H9 (cell line): ENCODE results near the gene DAB2IP. TPM values are rescaled to one million over a fixed set of nuclear protein-coding genes. Genes with fewer than 3 reads are reported as not detected.

Experiments used
- DNase-seq: peaks from one replicate; pipeline ENCODE4 v3.0.0-alpha.2; 2017
- H2AFZ ChIP-seq: one replicate; pipeline ENCODE4 v1.6.1; 2013; ENCODE audit warnings: mild to moderate bottlenecking, low read length, control low read depth, moderate library complexity
- H2AK5ac ChIP-seq: 2 replicates; pipeline ENCODE4 v1.6.1; 2013; ENCODE audit warnings: low read length, control low read depth, mixed read lengths; ENCODE audit not compliant: insufficient read length
- H2BK120ac ChIP-seq: one replicate; pipeline ENCODE4 v1.6.1; 2013; ENCODE audit warnings: low read depth, mild to moderate bottlenecking, low read length, control low read depth, inconsistent platforms; ENCODE audit not compliant: poor library complexity, severe bottlenecking
- H2BK12ac ChIP-seq: 2 replicates; pipeline ENCODE4 v1.6.1; 2013; ENCODE audit warnings: low read length, control low read depth, mixed read lengths, low read depth; ENCODE audit not compliant: insufficient read length
- H2BK15ac ChIP-seq: 2 replicates; pipeline ENCODE4 v1.6.1; 2013; ENCODE audit warnings: low read depth, low read length, control low read depth
- H2BK20ac ChIP-seq: one replicate; pipeline ENCODE4 v1.6.1; 2013; ENCODE audit warnings: low read depth, mild to moderate bottlenecking, low read length, control low read depth, inconsistent platforms; ENCODE audit not compliant: poor library complexity, severe bottlenecking
- H2BK5ac ChIP-seq: 2 replicates; pipeline ENCODE4 v1.6.1; 2013; ENCODE audit warnings: low read length, control low read depth, mixed read lengths; ENCODE audit not compliant: insufficient read length
- H3K14ac ChIP-seq: 2 replicates; pipeline ENCODE4 v1.6.1; 2013; ENCODE audit warnings: low read length, control low read depth; ENCODE audit not compliant: insufficient read depth
- H3K18ac ChIP-seq: 2 replicates; pipeline ENCODE4 v1.6.1; 2013; ENCODE audit warnings: low read depth, mild to moderate bottlenecking, mixed read lengths, low read length, control low read depth; ENCODE audit not compliant: insufficient read length
- H3K23ac ChIP-seq: 2 replicates; pipeline ENCODE4 v1.6.1; 2013; ENCODE audit warnings: low read length, control low read depth, mixed read lengths, low read depth; ENCODE audit not compliant: insufficient read length
- H3K23me2 ChIP-seq: 2 replicates; pipeline ENCODE4 v1.6.1; 2013; ENCODE audit warnings: low read depth, mild to moderate bottlenecking, mixed read lengths, low read length, control low read depth; ENCODE audit not compliant: insufficient read length, poor library complexity, severe bottlenecking
- H3K27ac ChIP-seq: 2 replicates; pipeline ENCODE4 v1.5.1; 2013; ENCODE audit warnings: low read length, control low read depth, mixed read lengths, low read depth; ENCODE audit not compliant: insufficient read length
- H3K27me3 ChIP-seq: 2 replicates; pipeline ENCODE4 v1.6.1; 2013; ENCODE audit warnings: low read length, control low read depth, inconsistent platforms; ENCODE audit not compliant: insufficient read depth
- H3K4ac ChIP-seq: 2 replicates; pipeline ENCODE4 v1.6.1; 2013; ENCODE audit warnings: low read depth, mild to moderate bottlenecking, control low read depth, inconsistent platforms, low read length, moderate library complexity
- H3K4me1 ChIP-seq: 2 replicates; pipeline ENCODE4 v1.6.1; 2013; ENCODE audit warnings: low read length, control low read depth, inconsistent platforms; ENCODE audit not compliant: insufficient read depth
- H3K4me2 ChIP-seq: 2 replicates; pipeline ENCODE4 v1.6.1; 2013; ENCODE audit warnings: low read length, control low read depth, mixed read lengths; ENCODE audit not compliant: insufficient read length, insufficient read depth
- H3K56ac ChIP-seq: 2 replicates; pipeline ENCODE4 v1.6.1; 2013; ENCODE audit warnings: low read depth, mild to moderate bottlenecking, mixed read lengths, low read length, control low read depth; ENCODE audit not compliant: insufficient read length
- H3K79me1 ChIP-seq: 2 replicates; pipeline ENCODE4 v1.6.1; 2013; ENCODE audit warnings: low read depth, mild to moderate bottlenecking, moderate library complexity, low read length, control low read depth, inconsistent platforms; ENCODE audit not compliant: insufficient read depth, poor library complexity, severe bottlenecking
- H3K79me2 ChIP-seq: 2 replicates; pipeline ENCODE4 v1.6.1; 2013; ENCODE audit warnings: low read length, control low read depth, inconsistent platforms; ENCODE audit not compliant: insufficient read depth
- H3K9ac ChIP-seq: 2 replicates; pipeline ENCODE4 v1.6.1; 2013; ENCODE audit warnings: low read length, control low read depth, mixed read lengths; ENCODE audit not compliant: insufficient read length; ENCODE audit errors: extremely low read depth
- H3K9me3 ChIP-seq: one replicate; pipeline ENCODE4 v1.6.1; 2013; ENCODE audit warnings: low read depth, low read length, inconsistent platforms; ENCODE audit not compliant: control insufficient read depth
- H3T11ph ChIP-seq: one replicate; pipeline ENCODE4 v1.6.1; 2013; ENCODE audit warnings: mild to moderate bottlenecking, low read length, control low read depth, inconsistent platforms
- H4K20me1 ChIP-seq: one replicate; pipeline ENCODE4 v1.6.1; 2013; ENCODE audit not compliant: control insufficient read depth, insufficient read length, insufficient read depth
- H4K5ac ChIP-seq: 2 replicates; pipeline ENCODE4 v1.6.1; 2013; ENCODE audit warnings: low read depth, mild to moderate bottlenecking, mixed read lengths, low read length, control low read depth; ENCODE audit not compliant: insufficient read length
- H4K8ac ChIP-seq: replicated peaks from 2 replicates; pipeline ENCODE4 v1.6.1; 2013; ENCODE audit warnings: low read length, control low read depth, mixed read lengths, low read depth; ENCODE audit not compliant: insufficient read length
- H4K91ac ChIP-seq: 2 replicates; pipeline ENCODE4 v1.6.1; 2013; ENCODE audit warnings: low read depth, mild to moderate bottlenecking, moderate library complexity, mixed read lengths, low read length, control low read depth; ENCODE audit not compliant: insufficient read length
- H3K27ac Mint-ChIP-seq, 3 experiments: 2 replicates in 2 of 3; 3 replicates in 1 of 3; pipeline ENCODE4 v1.8.0; 2020 to 2021; ENCODE audit warnings: mixed read lengths in 3 of 3, mild to moderate bottlenecking in 1 of 3, moderate library complexity in 1 of 3
- H3K27me3 Mint-ChIP-seq: 2 replicates; pipeline ENCODE4 v1.8.0; 2021; ENCODE audit warnings: low read depth, mild to moderate bottlenecking, moderate library complexity, mixed read lengths
- H3K36me3 Mint-ChIP-seq, 3 experiments: 2 replicates in 2 of 3; 3 replicates in 1 of 3; pipeline ENCODE4 v1.8.0; 2020 to 2021; ENCODE audit warnings: low read depth in 3 of 3, mixed read lengths in 3 of 3; ENCODE audit not compliant: insufficient read depth in 1 of 3
- H3K4me1 Mint-ChIP-seq, 2 experiments: 2 replicates each; pipeline ENCODE4 v1.8.0; 2020; ENCODE audit warnings: mixed read lengths in 2 of 2
- H3K4me3 Mint-ChIP-seq, 2 experiments: 2 replicates in 1 of 2; 3 replicates in 1 of 2; pipeline ENCODE4 v1.8.0; 2020 to 2021; ENCODE audit warnings: mild to moderate bottlenecking in 2 of 2, mixed read lengths in 2 of 2, moderate library complexity in 1 of 2
- H3K9me3 Mint-ChIP-seq, 2 experiments: 2 replicates in 1 of 2; 3 replicates in 1 of 2; pipeline ENCODE4 v1.8.0; 2020; ENCODE audit warnings: mild to moderate bottlenecking in 2 of 2, mixed read lengths in 2 of 2, moderate library complexity in 1 of 2
- WGBS: extraction: QIAGEN DNeasy Blood & Tissue Kit; methylation state at CpG from one replicate; pipeline ENCODE4 v1.1.7; 2013; ENCODE audit warnings: missing lambda C conversion rate, low lambda C conversion rate, mixed read lengths; ENCODE audit not compliant: insufficient read length; ENCODE audit errors: extremely low coverage; 5-methylcytosine and 5-hydroxymethylcytosine counted together
- total RNA-seq: library from RNA; stranded (reverse); gene quantifications from 2 replicates; pipeline ENCODE4 v1.2.1, GENCODE V29; 2021
- TF ChIP-seq, protein P1 (sequence below): fragments of 200-600 bp; sonication (generic); conservative IDR thresholded peaks from 3 replicates; pipeline ENCODE4 v1.8.0; 2021; ENCODE audit warnings: antibody characterized with exemption, mild to moderate bottlenecking

The DAB2IP gene
- total RNA-seq, 1 experiment from 2014 or later: 22.6 TPM

DNA sequence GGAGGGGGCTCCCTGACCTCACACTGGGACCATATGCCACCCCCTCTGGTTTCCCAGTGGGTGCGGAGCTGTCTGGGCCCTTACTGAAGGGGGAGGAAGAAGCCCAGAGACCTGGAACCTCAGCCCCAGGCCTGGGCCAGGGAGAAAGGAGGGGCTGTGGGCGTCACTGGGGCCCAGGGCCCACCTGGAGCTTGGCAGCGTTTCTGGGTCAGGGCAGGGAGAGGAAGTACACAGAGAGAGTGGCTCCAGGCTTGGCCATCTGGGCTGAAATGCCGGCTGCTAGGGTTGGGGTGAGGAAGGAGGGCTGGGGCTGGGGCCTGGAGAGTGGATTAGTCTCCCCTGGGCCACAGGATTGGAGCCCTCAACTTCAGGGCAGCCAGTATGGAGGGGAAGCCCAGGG is 6.4 kb upstream of the DAB2IP start:
- no peak overlapping the region for H3K4ac ChIP-seq
- H3K27ac Mint-ChIP-seq: peak overlapping the region in 1 of 3 experiments; percentile 76; a peak in 3 of 7 replicates

More for the DNA sequence above, 6.4 kb upstream of the DAB2IP start:
- H3K4me2 ChIP-seq: no peak overlapping the region
- no peak overlapping the region for H4K91ac ChIP-seq
- no peaks in the 10 kb centered on the region for H3K79me2 ChIP-seq
- H3K9me3 ChIP-seq: no peaks in the 10 kb centered on the region
- H2AK5ac ChIP-seq: no peak overlapping the region
- H4K8ac ChIP-seq: no peak overlapping the region
- no peak overlapping the region for H3K23ac ChIP-seq
- H3K14ac ChIP-seq: no peak overlapping the region
- H2AFZ ChIP-seq: no peak overlapping the region
- H2BK20ac ChIP-seq: no peak overlapping the region
- no peak for DNase-seq
- no peak overlapping the region for H2BK15ac ChIP-seq
- WGBS: no CpG with 5 or more reads among the region's 4 CpGs
- no peaks in the 10 kb centered on the region for H3K27me3 ChIP-seq
- no peaks in the 10 kb centered on the region for H4K20me1 ChIP-seq
- H2BK12ac ChIP-seq: no peak overlapping the region
- no peak overlapping the region for H3K27ac ChIP-seq
- no peak overlapping the region for H2BK120ac ChIP-seq
- Mint-ChIP-seq H3K27me3 (peaks cover 4% of the 10 kb centered on the region), H3K36me3 (no peaks in the 10 kb centered on the region; a peak in 1 of 7 replicates), H3K4me1 (peaks cover 37 to 49% of the 10 kb centered on the region in 2 experiments), H3K4me3 (no peak overlapping the region), H3K9me3 (no peaks in the 10 kb centered on the region; a peak in 1 of 5 replicates)
- H3K4me1 ChIP-seq: peaks cover 3% of the 10 kb centered on the region; the same call in 1 of the 2 replicates
- no peak overlapping the region for H2BK5ac ChIP-seq
- no peak overlapping the region for H3T11ph ChIP-seq
- H4K5ac ChIP-seq: no peak overlapping the region
- TF ChIP-seq, protein P1, sequence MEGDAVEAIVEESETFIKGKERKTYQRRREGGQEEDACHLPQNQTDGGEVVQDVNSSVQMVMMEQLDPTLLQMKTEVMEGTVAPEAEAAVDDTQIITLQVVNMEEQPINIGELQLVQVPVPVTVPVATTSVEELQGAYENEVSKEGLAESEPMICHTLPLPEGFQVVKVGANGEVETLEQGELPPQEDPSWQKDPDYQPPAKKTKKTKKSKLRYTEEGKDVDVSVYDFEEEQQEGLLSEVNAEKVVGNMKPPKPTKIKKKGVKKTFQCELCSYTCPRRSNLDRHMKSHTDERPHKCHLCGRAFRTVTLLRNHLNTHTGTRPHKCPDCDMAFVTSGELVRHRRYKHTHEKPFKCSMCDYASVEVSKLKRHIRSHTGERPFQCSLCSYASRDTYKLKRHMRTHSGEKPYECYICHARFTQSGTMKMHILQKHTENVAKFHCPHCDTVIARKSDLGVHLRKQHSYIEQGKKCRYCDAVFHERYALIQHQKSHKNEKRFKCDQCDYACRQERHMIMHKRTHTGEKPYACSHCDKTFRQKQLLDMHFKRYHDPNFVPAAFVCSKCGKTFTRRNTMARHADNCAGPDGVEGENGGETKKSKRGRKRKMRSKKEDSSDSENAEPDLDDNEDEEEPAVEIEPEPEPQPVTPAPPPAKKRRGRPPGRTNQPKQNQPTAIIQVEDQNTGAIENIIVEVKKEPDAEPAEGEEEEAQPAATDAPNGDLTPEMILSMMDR: no peak
- H3K79me1 ChIP-seq: no peaks in the 10 kb centered on the region
- H3K23me2 ChIP-seq: peaks cover 1% of the 10 kb centered on the region
- H3K56ac ChIP-seq: no peak overlapping the region
- no peak overlapping the region for H3K18ac ChIP-seq
- no peak overlapping the region for H3K9ac ChIP-seq
